Endothelial cell (in vitro differentiated cells): Measurements from ENCODE around the gene NPSR1. TPM values are rescaled to one million over a fixed set of nuclear protein-coding genes. Genes with fewer than 3 reads are reported as not detected.

Source experiments
- DNase-seq: peaks from one replicate; pipeline ENCODE4 v3.0.0; 2021; ENCODE audit warnings: low spot score
- H3K27ac Mint-ChIP-seq: one replicate; pipeline ENCODE4 v1.8.0; 2021; ENCODE audit warnings: mixed read lengths, inconsistent platforms; ENCODE audit not compliant: unreplicated experiment
- H3K27me3 Mint-ChIP-seq: one replicate; pipeline ENCODE4 v1.8.0; 2021; ENCODE audit warnings: mild to moderate bottlenecking, moderate library complexity, mixed read lengths, inconsistent platforms; ENCODE audit not compliant: unreplicated experiment
- H3K36me3 Mint-ChIP-seq: one replicate; pipeline ENCODE4 v1.8.0; 2021; ENCODE audit warnings: mild to moderate bottlenecking, low read depth, mixed read lengths, inconsistent platforms; ENCODE audit not compliant: unreplicated experiment
- H3K4me1 Mint-ChIP-seq: one replicate; pipeline ENCODE4 v1.8.0; 2021; ENCODE audit warnings: mild to moderate bottlenecking, mixed read lengths, inconsistent platforms; ENCODE audit not compliant: unreplicated experiment
- H3K4me3 Mint-ChIP-seq: one replicate; pipeline ENCODE4 v1.8.0; 2021; ENCODE audit warnings: mild to moderate bottlenecking, mixed read lengths, inconsistent platforms; ENCODE audit not compliant: unreplicated experiment
- H3K9me3 Mint-ChIP-seq: one replicate; pipeline ENCODE4 v1.8.0; 2021; ENCODE audit warnings: mixed read lengths, inconsistent platforms; ENCODE audit not compliant: unreplicated experiment
- CTCF ChIP-seq: fragments of 200-600 bp; sonication (generic); IDR thresholded peaks from one replicate; pipeline ENCODE4 v1.5.0; 2021; ENCODE audit warnings: antibody characterized with exemption; ENCODE audit not compliant: unreplicated experiment
- total RNA-seq: library from RNA; stranded (reverse); fragmentation: NEBNext Ultra II Directional; extraction: Animal tissue kit (Norgen Biotek cat#: 25700); gene quantifications from one replicate; pipeline ENCODE4 v1.2.1, GENCODE V29; 2021; ENCODE audit not compliant: unreplicated experiment

Gene NPSR1
- total RNA-seq, 1 donor from 2014 or later: not detected

DNA sequence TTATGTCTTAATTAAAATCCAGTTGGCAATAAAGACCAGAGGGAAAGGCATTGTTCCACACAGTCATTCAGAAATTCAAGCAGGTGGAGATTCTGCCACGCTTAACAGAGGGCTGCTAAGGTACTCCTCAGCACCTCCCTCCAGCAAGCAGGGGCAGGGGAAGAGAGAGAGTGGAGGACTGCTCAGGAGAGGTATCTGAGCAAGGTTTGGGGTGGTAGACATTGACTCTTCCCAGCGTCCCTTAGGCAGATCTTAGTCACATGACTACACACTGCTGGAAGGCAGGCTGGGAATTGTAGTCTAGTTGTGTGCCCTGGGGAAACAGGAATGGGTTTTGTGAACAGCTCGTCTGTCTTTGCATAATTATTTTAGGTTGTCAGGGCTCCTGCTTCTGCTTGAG is 181.6 kb downstream of the NPSR1 start:
- Mint-ChIP-seq H3K4me3 (no peak overlapping the region), H3K27me3 (no peaks in the 10 kb centered on the region)

DNA sequence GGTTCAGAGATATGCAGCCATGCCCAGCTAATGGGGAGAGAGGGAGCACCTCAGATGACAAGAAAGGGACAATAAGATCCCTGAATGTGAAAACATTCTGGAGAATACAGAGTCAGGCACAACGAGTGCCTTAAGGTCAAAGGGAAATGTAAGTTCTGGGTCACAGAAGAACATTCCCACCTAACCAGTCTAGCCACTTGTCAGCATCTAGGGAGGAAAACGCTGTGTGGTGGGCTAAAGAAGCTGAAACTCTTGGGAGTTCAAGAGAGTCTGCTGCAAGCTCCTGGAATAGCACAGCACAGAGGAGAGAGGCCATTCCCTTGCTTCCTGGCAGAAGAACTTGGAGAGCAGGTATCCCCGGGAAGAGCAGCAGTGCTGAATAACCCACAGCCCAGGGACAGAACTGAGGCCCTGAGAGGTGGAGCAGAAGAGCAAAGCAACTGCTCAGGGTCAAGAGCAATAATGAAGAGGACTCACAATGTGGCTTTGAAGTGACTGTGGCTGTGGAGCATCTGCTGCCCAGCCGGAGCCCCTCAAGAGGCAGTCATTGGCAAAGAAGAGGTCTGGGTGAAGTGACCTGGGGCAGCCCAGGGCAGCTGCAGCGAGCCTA is 182.3 kb downstream of the NPSR1 start:
- Mint-ChIP-seq H3K4me3 (no peak overlapping the region), H3K36me3 (no peaks in the 10 kb centered on the region), H3K9me3 (no peaks in the 10 kb centered on the region), H3K27me3 (no peaks in the 10 kb centered on the region), H3K27ac (no peak overlapping the region), H3K4me1 (peaks cover 14% of the 10 kb centered on the region)
- no peak for TF ChIP-seq CTCF
- DNase-seq: no peak

More for the DNA sequence above, 181.6 kb downstream of the NPSR1 start:
- no peaks in the 10 kb centered on the region for H3K36me3 Mint-ChIP-seq
- no peak overlapping the region for H3K27ac Mint-ChIP-seq
- no peak for TF ChIP-seq CTCF
- H3K9me3 Mint-ChIP-seq: no peaks in the 10 kb centered on the region
- DNase-seq: no peak
- peaks cover 13% of the 10 kb centered on the region for H3K4me1 Mint-ChIP-seq

- Mint-ChIP-seq H3K36me3 (no peaks in the 10 kb centered on the region), H3K9me3 (no peaks in the 10 kb centered on the region), H3K4me1 (peaks cover 22% of the 10 kb centered on the region), H3K27me3 (no peaks in the 10 kb centered on the region), H3K27ac (no peak overlapping the region), H3K4me3 (no peak overlapping the region)
- no peak for DNase-seq
- no peak for TF ChIP-seq CTCF
Observed at GRCh38 chr7:34841326-34841725, 183.3 kb downstream of the NPSR1 start.

DNA sequence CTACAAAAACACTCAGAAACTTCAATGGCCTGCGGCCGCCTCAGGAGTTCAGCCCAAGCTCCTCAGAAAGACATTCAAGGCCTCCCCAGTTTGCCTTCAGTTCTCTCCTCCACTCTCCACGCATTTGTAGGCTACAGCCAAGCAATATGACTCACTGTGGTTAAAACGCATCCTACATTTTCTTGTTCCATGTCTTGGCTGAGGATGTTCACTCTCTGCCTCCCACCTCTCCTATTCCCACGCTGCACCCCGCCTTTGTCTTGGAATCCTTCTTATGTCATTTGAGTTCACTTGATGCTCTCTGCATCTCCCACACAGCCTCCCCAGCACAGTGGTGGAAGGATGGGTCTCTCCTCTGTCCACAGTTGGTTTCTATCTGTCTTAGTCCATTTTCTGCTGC is 184.8 kb downstream of the NPSR1 start:
- Mint-ChIP-seq H3K4me3 (no peak overlapping the region), H3K36me3 (no peaks in the 10 kb centered on the region), H3K4me1 (peaks cover 13% of the 10 kb centered on the region), H3K27ac (no peak overlapping the region), H3K9me3 (no peaks in the 10 kb centered on the region), H3K27me3 (no peaks in the 10 kb centered on the region)
- no peak for TF ChIP-seq CTCF
- no peak for DNase-seq

DNA sequence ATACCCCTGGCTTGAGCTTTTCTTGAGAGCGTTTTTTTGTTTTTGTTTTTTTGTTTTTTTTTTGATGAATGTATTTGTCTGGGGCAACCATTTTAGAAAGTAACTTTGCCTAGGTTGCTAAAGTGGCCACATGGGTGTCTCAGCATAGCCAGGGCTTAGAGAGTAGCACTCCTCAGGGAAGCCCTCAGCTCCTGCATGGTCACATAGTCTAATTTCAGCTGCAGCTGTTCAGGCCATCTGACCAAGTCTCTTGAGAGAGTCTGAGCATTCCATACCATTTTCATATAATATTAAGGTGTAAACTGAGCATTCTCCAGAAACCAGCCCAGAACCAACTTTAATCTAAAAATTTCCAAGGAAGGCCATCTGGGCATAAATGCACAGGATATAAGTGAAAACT is 186.4 kb downstream of the NPSR1 start:
- Mint-ChIP-seq H3K27ac (no peak overlapping the region), H3K9me3 (no peaks in the 10 kb centered on the region), H3K4me3 (no peak overlapping the region), H3K4me1 (peaks cover 10% of the 10 kb centered on the region), H3K27me3 (no peaks in the 10 kb centered on the region), H3K36me3 (no peaks in the 10 kb centered on the region)
- TF ChIP-seq CTCF: no peak
- DNase-seq: no peak
